ENCODE results near the gene TNNT2. TPM values are rescaled to one million over a fixed set of nuclear protein-coding genes. Genes with fewer than 3 reads are reported as not detected.

The TNNT2 gene
- total RNA-seq, 1 donor from 2014 or later: 8,708 TPM

DNA sequence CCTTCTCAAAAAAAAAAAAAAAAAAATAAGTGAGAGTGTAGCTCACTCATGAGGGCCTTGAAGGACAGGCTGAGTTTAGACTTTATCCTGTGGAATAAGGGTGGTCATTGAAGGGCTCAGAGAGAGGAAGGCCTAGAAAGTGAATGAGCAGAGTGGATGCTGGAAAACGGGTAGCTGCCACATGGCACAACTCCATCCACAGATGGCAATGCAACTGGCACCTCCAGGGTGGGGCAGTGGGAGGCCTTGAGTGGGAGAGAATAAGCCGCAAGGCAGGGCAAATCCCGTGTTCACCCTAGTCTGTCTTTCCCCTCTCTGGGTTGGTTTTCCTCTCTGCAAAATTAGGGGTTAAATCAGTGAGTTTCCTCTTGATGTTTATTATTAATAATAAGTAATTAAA is 41.0 kb upstream of the TNNT2 start:
- TF ChIP-seq, protein P1, sequence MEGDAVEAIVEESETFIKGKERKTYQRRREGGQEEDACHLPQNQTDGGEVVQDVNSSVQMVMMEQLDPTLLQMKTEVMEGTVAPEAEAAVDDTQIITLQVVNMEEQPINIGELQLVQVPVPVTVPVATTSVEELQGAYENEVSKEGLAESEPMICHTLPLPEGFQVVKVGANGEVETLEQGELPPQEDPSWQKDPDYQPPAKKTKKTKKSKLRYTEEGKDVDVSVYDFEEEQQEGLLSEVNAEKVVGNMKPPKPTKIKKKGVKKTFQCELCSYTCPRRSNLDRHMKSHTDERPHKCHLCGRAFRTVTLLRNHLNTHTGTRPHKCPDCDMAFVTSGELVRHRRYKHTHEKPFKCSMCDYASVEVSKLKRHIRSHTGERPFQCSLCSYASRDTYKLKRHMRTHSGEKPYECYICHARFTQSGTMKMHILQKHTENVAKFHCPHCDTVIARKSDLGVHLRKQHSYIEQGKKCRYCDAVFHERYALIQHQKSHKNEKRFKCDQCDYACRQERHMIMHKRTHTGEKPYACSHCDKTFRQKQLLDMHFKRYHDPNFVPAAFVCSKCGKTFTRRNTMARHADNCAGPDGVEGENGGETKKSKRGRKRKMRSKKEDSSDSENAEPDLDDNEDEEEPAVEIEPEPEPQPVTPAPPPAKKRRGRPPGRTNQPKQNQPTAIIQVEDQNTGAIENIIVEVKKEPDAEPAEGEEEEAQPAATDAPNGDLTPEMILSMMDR (IDR thresholded peaks at IDR 0.05; ENCODE audit: borderline replicate concordance): no peak
- Histone ChIP-seq H3K4me3 (no peak overlapping the region), H3K4me1 (peaks cover 9% of the 10 kb centered on the region), H3K9me3 (replicated peaks) (peaks cover 3% of the 10 kb centered on the region), H3K27me3 (ENCODE audit: low read depth) (no peaks in the 10 kb centered on the region), H3K27ac (replicated peaks) (no peak overlapping the region), H3K36me3 (no peaks in the 10 kb centered on the region)
- no peak for DNase-seq
- intact Hi-C loops (cut with micrococcal nuclease): no loop called here

DNA sequence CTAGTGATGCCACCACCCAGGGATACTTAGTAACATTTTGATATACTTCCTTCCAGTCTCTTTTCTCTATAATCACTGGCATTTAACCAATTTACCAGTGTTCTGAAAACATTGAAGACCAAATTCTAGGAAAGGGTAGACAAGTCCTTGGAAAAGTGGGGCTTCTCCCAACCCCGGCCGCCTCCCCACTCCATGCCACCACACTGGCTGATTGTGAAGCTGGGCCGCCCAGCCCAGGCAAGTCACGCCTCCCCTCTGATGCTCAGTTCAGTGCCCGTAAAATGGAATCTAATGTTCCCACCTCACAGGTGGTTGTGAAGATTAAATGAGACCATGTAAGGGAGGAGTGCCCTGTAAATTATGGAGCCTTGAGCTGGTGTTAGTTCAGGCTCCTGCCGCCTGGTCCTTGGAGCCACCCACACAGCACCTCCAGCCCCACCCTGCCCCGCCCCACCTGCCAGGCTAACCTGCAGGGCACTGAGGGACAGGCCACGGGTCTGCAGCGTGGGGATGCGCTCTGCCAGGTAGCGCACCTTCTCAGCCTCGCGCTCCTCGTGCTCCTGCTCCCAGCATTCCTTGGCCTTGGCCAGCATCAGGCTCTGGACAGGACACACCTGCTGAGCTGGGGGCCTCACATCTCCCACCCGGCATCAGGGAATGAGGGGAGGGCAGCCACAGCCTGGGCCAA is 36.7 kb upstream of the TNNT2 start:
- intact Hi-C loops (cut with micrococcal nuclease): no loop called here
- Histone ChIP-seq H3K9me3 (replicated peaks) (peaks cover 3% of the 10 kb centered on the region), H3K4me1 (no peaks in the 10 kb centered on the region), H3K4me3 (no peak overlapping the region), H3K27me3 (ENCODE audit: low read depth) (no peaks in the 10 kb centered on the region), H3K36me3 (no peaks in the 10 kb centered on the region), H3K27ac (replicated peaks) (no peak overlapping the region)
- no peak for DNase-seq
- TF ChIP-seq, protein P1 (IDR thresholded peaks at IDR 0.05; ENCODE audit: borderline replicate concordance): no peak

DNA sequence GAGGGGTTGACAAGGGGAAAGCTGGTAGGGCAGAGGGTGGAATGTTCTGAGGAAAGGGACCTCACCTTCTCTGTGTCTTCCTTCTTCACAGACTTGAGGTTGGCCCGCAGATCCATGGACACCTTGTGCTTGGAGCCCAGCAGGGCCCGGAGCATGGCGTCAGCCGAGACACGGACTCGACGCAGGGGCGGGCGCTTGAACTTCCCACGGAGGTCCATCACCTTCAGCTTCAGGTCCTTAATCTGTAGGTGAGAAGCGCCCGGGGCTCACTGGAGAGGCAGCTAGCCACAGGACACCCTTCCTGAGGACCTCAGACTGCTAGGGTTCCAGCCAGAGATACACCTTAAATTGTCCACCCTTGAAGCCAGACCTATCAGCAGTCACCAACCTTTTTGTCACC is 33.8 kb upstream of the TNNT2 start:
- H3K4me1 ChIP-seq: peaks cover 19% of the 10 kb centered on the region
- H3K4me3 ChIP-seq: no peak overlapping the region
- no peak overlapping the region for H3K27ac ChIP-seq (replicated peaks)
- H3K36me3 ChIP-seq: no peaks in the 10 kb centered on the region
- no peak for DNase-seq
- TF ChIP-seq, protein P1 (IDR thresholded peaks at IDR 0.05; ENCODE audit: borderline replicate concordance): no peak
- no peaks in the 10 kb centered on the region for H3K27me3 ChIP-seq (ENCODE audit: low read depth)
- intact Hi-C loops (cut with micrococcal nuclease): no loop called here
- peaks cover 3% of the 10 kb centered on the region for H3K9me3 ChIP-seq (replicated peaks)

DNA sequence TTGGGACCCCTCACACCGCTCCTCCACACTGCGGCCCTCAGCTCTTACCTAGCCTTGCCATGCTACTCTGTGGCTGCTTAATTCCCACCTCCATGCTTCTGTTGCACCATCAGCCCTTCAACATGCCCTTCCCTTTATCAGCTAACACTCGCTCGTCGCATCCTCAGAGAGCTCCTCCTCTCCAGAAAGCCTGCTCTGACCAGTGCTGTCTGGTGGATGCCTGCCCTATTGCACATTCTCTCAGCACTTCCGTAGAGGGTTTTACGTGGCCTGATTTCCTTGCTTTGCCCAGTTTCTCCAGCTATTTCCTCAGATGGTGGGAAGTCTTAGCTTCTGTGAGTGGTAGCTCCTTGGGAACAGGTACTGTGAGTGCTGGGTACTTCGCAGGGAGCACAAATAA is 32.0 kb upstream of the TNNT2 start:
- no peaks in the 10 kb centered on the region for H3K36me3 ChIP-seq
- intact Hi-C loops (cut with micrococcal nuclease): no loop called here
- H3K9me3 ChIP-seq (replicated peaks): no peaks in the 10 kb centered on the region
- H3K4me3 ChIP-seq: no peak overlapping the region
- DNase-seq: no peak
- H3K4me1 ChIP-seq: peaks cover 27% of the 10 kb centered on the region
- H3K27me3 ChIP-seq (ENCODE audit: low read depth): no peaks in the 10 kb centered on the region
- TF ChIP-seq, protein P1 (IDR thresholded peaks at IDR 0.05; ENCODE audit: borderline replicate concordance): no peak
- no peak overlapping the region for H3K27ac ChIP-seq (replicated peaks)

DNA sequence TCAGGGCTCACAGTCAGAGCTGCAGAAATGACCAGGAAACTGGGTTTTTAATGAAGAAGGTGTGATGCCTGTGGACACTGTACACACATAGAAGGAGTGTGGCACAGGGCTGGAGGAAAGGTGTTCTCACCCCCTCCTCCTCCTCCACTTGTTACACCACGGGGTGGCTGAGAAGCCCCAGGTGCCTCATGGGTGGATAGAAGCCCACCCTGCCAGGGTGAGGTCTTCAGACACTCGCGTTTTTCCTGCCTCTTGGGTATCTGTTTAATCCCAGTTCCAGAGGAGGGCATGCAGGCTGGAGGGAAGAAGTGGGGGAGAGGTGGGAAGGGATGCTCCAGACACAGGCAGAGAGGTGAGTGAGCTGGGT is 31.3 kb upstream of the TNNT2 start:
- H3K4me3 ChIP-seq: no peak overlapping the region
- no peaks in the 10 kb centered on the region for H3K27me3 ChIP-seq (ENCODE audit: low read depth)
- TF ChIP-seq, protein P1 (IDR thresholded peaks at IDR 0.05; ENCODE audit: borderline replicate concordance): no peak
- no peak for DNase-seq
- no peaks in the 10 kb centered on the region for H3K36me3 ChIP-seq
- no peak overlapping the region for H3K27ac ChIP-seq (replicated peaks)
- intact Hi-C loops (cut with micrococcal nuclease): no loop called here
- H3K9me3 ChIP-seq (replicated peaks): no peaks in the 10 kb centered on the region
- peaks cover 29% of the 10 kb centered on the region for H3K4me1 ChIP-seq

Data from left ventricle myocardium inferior (tissue), 1 donor.